ENCODE data around the gene TSLP. TPM values are rescaled to one million over a fixed set of nuclear protein-coding genes. Genes with fewer than 3 reads are reported as not detected.

Gene TSLP
- 18.9 and 26.5 TPM in 2 replicates for total RNA-seq

GRCh38 chr5:111071413-111071812 is at the start of gene TSLP:
TSS of gene TSLP (plus strand) at chr5:111071713. CDS start at chr5:111071891, 178 bp downstream.

GRCh38 chr5:111092062-111092853 is 20.7 kb downstream of the TSLP start, which contains the start of gene WDR36:
TSS of gene WDR36 (plus strand) at chr5:111092348. CDS start at chr5:111092457, 109 bp downstream.

Other genes with a start within 250 kb of the TSLP start
- gene WDR36, start 20.6 kb downstream of the TSLP start, total RNA-seq: 54.5 and 59.1 TPM in 2 replicates
- 0.37 and 0.66 TPM in 2 replicates for gene CAMK4, start 152.7 kb downstream of the TSLP start, total RNA-seq